NB4 (cell line): ENCODE measurements around the gene KCNK2.

Source experiments
- POLR2A ChIP-seq: IDR thresholded peaks from 2 replicates; pipeline ENCODE4 v1.6.1; 2011; ENCODE audit warnings: mild to moderate bottlenecking; ENCODE audit not compliant: insufficient read length; ENCODE audit errors: extremely low read depth
- TF ChIP-seq, protein P1 (sequence below): IDR thresholded peaks from one replicate; pipeline ENCODE4 v1.5.1; 2012; ENCODE audit warnings: low read depth, low read length

DNA sequence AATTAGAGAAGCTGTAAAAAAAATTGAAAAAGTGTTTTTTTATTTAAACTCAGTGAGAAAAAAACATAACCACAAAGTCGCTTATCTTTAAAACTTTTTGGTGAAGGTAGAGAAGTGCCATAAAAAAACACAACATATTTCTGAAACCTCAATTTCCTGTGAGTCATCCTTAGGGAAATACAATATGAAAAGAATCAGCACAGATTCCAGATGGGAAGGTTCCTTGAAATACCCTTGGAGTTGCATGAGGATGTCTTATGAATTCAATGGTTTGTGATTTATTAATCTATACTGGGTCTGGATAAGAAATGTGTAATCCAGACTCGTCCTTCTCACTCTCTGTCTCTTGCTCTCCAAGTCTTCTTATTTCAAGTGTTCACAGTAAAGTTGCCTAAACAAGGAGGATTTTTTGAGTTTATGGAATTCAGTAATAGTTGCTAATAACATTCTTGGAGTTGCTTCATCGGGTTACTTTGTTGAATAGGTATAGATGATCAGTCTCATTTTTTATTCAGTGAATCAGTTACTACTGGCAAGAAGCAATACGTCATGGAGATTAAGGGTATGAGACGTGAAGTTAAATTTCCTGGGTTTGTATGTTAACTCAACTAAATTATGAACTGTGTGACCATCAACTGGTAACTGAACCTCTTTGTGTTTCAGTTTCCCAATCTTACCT lies 191.4 kb downstream of the KCNK2 start:
- no peak for TF ChIP-seq POLR2A
- TF ChIP-seq, protein P1, sequence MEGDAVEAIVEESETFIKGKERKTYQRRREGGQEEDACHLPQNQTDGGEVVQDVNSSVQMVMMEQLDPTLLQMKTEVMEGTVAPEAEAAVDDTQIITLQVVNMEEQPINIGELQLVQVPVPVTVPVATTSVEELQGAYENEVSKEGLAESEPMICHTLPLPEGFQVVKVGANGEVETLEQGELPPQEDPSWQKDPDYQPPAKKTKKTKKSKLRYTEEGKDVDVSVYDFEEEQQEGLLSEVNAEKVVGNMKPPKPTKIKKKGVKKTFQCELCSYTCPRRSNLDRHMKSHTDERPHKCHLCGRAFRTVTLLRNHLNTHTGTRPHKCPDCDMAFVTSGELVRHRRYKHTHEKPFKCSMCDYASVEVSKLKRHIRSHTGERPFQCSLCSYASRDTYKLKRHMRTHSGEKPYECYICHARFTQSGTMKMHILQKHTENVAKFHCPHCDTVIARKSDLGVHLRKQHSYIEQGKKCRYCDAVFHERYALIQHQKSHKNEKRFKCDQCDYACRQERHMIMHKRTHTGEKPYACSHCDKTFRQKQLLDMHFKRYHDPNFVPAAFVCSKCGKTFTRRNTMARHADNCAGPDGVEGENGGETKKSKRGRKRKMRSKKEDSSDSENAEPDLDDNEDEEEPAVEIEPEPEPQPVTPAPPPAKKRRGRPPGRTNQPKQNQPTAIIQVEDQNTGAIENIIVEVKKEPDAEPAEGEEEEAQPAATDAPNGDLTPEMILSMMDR = no peak
